ENCODE measurements around the gene PTN.

Gene PTN

DNA sequence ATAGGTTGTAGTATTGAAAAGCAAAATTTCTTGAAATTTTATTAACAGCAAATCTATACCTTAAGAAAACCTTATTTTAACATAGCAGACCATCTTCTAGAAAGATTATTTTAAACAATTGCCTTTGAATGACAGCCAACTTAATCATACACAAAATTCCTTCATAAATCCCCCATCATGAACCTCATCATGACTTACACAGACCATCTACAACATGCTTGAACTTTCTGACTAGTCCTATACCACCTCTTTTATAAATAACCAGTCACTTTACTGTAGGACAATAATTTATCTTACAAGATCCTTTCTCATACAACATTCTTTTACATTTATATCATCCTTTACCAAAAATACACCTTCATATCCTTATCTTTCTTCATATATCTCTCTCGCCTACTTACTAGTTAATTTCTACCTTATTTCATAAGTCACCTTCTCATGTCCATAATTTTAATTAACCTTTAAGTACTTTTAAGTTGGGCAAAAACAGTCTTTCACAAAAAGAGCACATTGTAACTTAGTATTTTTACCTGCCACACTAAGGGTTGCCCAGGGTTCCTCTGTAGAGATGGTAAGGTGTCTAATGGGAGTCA, 16.6 kb upstream of the PTN start:
- no peaks in the 10 kb centered on the region for H3K4me1 ChIP-seq (ENCODE audit: control insufficient read depth, insufficient read depth, low read length)
- ChIA-PET CTCF (no interaction called here), POLR2A (no interaction called here)
- H3K4me3 ChIP-seq (ENCODE audit: low read depth, low read length): no peak overlapping the region
- TF ChIP-seq TRIM28 (IDR thresholded peaks at IDR 0.05; ENCODE audit: borderline replicate concordance, low read length) (peak; percentile 98), ZNF510 (tag by site-specific recombination; IDR thresholded peaks at IDR 0.05; ENCODE audit: insufficient replicate concordance) (peak; percentile 5), HOXA7 (CRISPR knock-in tag; IDR thresholded peaks at IDR 0.05; ENCODE audit: borderline replicate concordance) (no peak), SETDB1 (IDR thresholded peaks at IDR 0.05; ENCODE audit: insufficient read length, low read length) (peak; percentile 97)
- TF ChIP-seq, protein P1, sequence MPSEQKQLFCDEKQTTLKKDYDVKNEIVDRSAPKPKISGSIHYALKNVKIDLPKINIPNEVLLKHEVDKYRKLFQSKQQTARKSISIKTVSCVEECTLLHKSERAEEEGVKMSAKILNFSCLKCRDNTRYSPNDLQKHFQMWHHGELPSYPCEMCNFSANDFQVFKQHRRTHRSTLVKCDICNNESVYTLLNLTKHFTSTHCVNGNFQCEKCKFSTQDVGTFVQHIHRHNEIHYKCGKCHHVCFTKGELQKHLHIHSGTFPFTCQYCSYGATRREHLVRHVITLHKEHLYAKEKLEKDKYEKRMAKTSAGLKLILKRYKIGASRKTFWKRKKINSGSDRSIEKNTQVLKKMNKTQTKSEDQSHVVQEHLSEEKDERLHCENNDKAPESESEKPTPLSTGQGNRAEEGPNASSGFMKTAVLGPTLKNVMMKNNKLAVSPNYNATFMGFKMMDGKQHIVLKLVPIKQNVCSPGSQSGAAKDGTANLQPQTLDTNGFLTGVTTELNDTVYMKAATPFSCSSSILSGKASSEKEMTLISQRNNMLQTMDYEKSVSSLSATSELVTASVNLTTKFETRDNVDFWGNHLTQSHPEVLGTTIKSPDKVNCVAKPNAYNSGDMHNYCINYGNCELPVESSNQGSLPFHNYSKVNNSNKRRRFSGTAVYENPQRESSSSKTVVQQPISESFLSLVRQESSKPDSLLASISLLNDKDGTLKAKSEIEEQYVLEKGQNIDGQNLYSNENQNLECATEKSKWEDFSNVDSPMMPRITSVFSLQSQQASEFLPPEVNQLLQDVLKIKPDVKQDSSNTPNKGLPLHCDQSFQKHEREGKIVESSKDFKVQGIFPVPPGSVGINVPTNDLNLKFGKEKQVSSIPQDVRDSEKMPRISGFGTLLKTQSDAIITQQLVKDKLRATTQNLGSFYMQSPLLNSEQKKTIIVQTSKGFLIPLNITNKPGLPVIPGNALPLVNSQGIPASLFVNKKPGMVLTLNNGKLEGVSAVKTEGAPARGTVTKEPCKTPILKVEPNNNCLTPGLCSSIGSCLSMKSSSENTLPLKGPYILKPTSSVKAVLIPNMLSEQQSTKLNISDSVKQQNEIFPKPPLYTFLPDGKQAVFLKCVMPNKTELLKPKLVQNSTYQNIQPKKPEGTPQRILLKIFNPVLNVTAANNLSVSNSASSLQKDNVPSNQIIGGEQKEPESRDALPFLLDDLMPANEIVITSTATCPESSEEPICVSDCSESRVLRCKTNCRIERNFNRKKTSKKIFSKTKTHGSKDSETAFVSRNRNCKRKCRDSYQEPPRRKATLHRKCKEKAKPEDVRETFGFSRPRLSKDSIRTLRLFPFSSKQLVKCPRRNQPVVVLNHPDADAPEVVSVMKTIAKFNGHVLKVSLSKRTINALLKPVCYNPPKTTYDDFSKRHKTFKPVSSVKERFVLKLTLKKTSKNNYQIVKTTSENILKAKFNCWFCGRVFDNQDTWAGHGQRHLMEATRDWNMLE (tag by site-specific recombination; conservative IDR thresholded peaks at IDR 0.05; ENCODE audit: low read depth): 0 out of 2 replicates have a peak, but pooled peaks have one; percentile 22
- H3K9me3 ChIP-seq (ENCODE audit: control insufficient read depth, insufficient read depth, low read depth, low read length): no peaks in the 10 kb centered on the region
- H3K36me3 ChIP-seq (ENCODE audit: control insufficient read depth in 2 of 2, insufficient read depth in 1 of 2, low read length in 2 of 2): no peaks in the 10 kb centered on the region
- no peak overlapping the region for H3K27ac ChIP-seq (ENCODE audit: extremely low read depth, low read depth, low read length)

DNA sequence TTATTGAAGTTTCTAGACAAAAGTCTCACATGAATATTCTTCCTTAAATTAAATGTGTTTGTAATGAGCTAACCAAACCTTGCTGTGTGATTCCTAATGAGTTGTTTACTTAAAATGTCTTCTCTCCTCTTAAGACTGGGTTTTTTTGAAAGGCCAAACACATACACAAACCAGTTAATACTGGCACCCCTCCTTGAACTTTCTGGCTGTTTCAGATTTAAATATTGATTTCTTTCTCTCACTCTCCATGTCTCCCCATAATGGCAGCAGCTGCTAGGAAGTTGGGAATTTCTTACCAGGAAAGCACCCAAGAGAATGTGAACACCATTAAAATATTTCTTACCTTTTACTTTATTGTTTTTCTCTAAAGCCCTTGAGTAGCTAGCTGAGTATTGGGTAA, 11.4 kb upstream of the PTN start:
- CTCF ChIA-PET: interaction anchor here (0.5 to 0.7 kb wide), 6 partner anchors 11 to 427 kb away, joined by 3 to 4 read pairs (median 3); no protein-coding TSS in a partner anchor
- no peaks in the 10 kb centered on the region for H3K36me3 ChIP-seq (ENCODE audit: control insufficient read depth in 2 of 2, insufficient read depth in 1 of 2, low read length in 2 of 2)
- TF ChIP-seq KLF1 (tag by site-specific recombination; IDR thresholded peaks at IDR 0.05): no peak
- TF ChIP-seq, protein P2, sequence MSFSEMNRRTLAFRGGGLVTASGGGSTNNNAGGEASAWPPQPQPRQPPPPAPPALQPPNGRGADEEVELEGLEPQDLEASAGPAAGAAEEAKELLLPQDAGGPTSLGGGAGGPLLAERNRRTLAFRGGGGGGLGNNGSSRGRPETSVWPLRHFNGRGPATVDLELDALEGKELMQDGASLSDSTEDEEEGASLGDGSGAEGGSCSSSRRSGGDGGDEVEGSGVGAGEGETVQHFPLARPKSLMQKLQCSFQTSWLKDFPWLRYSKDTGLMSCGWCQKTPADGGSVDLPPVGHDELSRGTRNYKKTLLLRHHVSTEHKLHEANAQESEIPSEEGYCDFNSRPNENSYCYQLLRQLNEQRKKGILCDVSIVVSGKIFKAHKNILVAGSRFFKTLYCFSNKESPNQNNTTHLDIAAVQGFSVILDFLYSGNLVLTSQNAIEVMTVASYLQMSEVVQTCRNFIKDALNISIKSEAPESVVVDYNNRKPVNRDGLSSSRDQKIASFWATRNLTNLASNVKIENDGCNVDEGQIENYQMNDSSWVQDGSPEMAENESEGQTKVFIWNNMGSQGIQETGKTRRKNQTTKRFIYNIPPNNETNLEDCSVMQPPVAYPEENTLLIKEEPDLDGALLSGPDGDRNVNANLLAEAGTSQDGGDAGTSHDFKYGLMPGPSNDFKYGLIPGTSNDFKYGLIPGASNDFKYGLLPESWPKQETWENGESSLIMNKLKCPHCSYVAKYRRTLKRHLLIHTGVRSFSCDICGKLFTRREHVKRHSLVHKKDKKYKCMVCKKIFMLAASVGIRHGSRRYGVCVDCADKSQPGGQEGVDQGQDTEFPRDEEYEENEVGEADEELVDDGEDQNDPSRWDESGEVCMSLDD (tag by site-specific recombination; IDR thresholded peaks at IDR 0.05): no peak
- TF ChIP-seq, protein P3, sequence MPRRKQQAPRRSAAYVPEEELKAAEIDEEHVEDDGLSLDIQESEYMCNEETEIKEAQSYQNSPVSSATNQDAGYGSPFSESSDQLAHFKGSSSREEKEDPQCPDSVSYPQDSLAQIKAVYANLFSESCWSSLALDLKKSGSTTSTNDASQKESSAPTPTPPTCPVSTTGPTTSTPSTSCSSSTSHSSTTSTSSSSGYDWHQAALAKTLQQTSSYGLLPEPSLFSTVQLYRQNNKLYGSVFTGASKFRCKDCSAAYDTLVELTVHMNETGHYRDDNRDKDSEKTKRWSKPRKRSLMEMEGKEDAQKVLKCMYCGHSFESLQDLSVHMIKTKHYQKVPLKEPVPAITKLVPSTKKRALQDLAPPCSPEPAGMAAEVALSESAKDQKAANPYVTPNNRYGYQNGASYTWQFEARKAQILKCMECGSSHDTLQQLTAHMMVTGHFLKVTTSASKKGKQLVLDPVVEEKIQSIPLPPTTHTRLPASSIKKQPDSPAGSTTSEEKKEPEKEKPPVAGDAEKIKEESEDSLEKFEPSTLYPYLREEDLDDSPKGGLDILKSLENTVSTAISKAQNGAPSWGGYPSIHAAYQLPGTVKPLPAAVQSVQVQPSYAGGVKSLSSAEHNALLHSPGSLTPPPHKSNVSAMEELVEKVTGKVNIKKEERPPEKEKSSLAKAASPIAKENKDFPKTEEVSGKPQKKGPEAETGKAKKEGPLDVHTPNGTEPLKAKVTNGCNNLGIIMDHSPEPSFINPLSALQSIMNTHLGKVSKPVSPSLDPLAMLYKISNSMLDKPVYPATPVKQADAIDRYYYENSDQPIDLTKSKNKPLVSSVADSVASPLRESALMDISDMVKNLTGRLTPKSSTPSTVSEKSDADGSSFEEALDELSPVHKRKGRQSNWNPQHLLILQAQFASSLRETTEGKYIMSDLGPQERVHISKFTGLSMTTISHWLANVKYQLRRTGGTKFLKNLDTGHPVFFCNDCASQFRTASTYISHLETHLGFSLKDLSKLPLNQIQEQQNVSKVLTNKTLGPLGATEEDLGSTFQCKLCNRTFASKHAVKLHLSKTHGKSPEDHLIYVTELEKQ (tag by site-specific recombination; IDR thresholded peaks at IDR 0.05; ENCODE audit: borderline replicate concordance): no peak
- TF ChIP-seq, protein P4, sequence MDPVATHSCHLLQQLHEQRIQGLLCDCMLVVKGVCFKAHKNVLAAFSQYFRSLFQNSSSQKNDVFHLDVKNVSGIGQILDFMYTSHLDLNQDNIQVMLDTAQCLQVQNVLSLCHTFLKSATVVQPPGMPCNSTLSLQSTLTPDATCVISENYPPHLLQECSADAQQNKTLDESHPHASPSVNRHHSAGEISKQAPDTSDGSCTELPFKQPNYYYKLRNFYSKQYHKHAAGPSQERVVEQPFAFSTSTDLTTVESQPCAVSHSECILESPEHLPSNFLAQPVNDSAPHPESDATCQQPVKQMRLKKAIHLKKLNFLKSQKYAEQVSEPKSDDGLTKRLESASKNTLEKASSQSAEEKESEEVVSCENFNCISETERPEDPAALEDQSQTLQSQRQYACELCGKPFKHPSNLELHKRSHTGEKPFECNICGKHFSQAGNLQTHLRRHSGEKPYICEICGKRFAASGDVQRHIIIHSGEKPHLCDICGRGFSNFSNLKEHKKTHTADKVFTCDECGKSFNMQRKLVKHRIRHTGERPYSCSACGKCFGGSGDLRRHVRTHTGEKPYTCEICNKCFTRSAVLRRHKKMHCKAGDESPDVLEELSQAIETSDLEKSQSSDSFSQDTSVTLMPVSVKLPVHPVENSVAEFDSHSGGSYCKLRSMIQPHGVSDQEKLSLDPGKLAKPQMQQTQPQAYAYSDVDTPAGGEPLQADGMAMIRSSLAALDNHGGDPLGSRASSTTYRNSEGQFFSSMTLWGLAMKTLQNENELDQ (tag by site-specific recombination; IDR thresholded peaks at IDR 0.05; ENCODE audit: low read depth): no peak
- TF ChIP-seq ZNF266 (tag by site-specific recombination; IDR thresholded peaks at IDR 0.05; ENCODE audit: low read depth): no peak
- no peak for TF ChIP-seq ZBTB17 (tag by site-specific recombination; IDR thresholded peaks at IDR 0.05)
- no peak for TF ChIP-seq ZNF133 (tag by site-specific recombination; IDR thresholded peaks at IDR 0.05)
- TF ChIP-seq, protein P5, sequence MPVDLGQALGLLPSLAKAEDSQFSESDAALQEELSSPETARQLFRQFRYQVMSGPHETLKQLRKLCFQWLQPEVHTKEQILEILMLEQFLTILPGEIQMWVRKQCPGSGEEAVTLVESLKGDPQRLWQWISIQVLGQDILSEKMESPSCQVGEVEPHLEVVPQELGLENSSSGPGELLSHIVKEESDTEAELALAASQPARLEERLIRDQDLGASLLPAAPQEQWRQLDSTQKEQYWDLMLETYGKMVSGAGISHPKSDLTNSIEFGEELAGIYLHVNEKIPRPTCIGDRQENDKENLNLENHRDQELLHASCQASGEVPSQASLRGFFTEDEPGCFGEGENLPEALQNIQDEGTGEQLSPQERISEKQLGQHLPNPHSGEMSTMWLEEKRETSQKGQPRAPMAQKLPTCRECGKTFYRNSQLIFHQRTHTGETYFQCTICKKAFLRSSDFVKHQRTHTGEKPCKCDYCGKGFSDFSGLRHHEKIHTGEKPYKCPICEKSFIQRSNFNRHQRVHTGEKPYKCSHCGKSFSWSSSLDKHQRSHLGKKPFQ (tag by site-specific recombination; IDR thresholded peaks at IDR 0.05): no peak
- no peak for TF ChIP-seq BCL11A (tag by site-specific recombination; IDR thresholded peaks at IDR 0.05; ENCODE audit: low read depth)
- TF ChIP-seq, protein P6, sequence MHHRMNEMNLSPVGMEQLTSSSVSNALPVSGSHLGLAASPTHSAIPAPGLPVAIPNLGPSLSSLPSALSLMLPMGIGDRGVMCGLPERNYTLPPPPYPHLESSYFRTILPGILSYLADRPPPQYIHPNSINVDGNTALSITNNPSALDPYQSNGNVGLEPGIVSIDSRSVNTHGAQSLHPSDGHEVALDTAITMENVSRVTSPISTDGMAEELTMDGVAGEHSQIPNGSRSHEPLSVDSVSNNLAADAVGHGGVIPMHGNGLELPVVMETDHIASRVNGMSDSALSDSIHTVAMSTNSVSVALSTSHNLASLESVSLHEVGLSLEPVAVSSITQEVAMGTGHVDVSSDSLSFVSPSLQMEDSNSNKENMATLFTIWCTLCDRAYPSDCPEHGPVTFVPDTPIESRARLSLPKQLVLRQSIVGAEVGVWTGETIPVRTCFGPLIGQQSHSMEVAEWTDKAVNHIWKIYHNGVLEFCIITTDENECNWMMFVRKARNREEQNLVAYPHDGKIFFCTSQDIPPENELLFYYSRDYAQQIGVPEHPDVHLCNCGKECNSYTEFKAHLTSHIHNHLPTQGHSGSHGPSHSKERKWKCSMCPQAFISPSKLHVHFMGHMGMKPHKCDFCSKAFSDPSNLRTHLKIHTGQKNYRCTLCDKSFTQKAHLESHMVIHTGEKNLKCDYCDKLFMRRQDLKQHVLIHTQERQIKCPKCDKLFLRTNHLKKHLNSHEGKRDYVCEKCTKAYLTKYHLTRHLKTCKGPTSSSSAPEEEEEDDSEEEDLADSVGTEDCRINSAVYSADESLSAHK (tag by site-specific recombination; IDR thresholded peaks at IDR 0.05): no peak

More for the DNA sequence above, 11.4 kb upstream of the PTN start:
- POLR2A ChIA-PET: no interaction called here
- Histone ChIP-seq H3K4me1 (ENCODE audit: control insufficient read depth, insufficient read depth, low read length) (no peaks in the 10 kb centered on the region), H3K27ac (ENCODE audit: extremely low read depth, low read depth, low read length) (no peak overlapping the region), H3K9me3 (ENCODE audit: control insufficient read depth, insufficient read depth, low read depth, low read length) (no peaks in the 10 kb centered on the region), H3K4me3 (ENCODE audit: low read depth, low read length) (no peak overlapping the region)

Data from HEK293 (cell line).